H9 (cell line): ENCODE data around the gene BCAS1. TPM values are rescaled to one million over a fixed set of nuclear protein-coding genes. Genes with fewer than 3 reads are reported as not detected.

Experiments
- DNase-seq: peaks from one replicate; pipeline ENCODE4 v3.0.0-alpha.2; 2017
- H2AFZ ChIP-seq: one replicate; pipeline ENCODE4 v1.6.1; 2013; ENCODE audit warnings: mild to moderate bottlenecking, low read length, control low read depth, moderate library complexity
- H2AK5ac ChIP-seq: 2 replicates; pipeline ENCODE4 v1.6.1; 2013; ENCODE audit warnings: low read length, control low read depth, mixed read lengths; ENCODE audit not compliant: insufficient read length
- H2BK120ac ChIP-seq: one replicate; pipeline ENCODE4 v1.6.1; 2013; ENCODE audit warnings: low read depth, mild to moderate bottlenecking, low read length, control low read depth, inconsistent platforms; ENCODE audit not compliant: poor library complexity, severe bottlenecking
- H2BK12ac ChIP-seq: 2 replicates; pipeline ENCODE4 v1.6.1; 2013; ENCODE audit warnings: low read length, control low read depth, mixed read lengths, low read depth; ENCODE audit not compliant: insufficient read length
- H2BK15ac ChIP-seq: 2 replicates; pipeline ENCODE4 v1.6.1; 2013; ENCODE audit warnings: low read depth, low read length, control low read depth
- H2BK20ac ChIP-seq: one replicate; pipeline ENCODE4 v1.6.1; 2013; ENCODE audit warnings: low read depth, mild to moderate bottlenecking, low read length, control low read depth, inconsistent platforms; ENCODE audit not compliant: poor library complexity, severe bottlenecking
- H2BK5ac ChIP-seq: 2 replicates; pipeline ENCODE4 v1.6.1; 2013; ENCODE audit warnings: low read length, control low read depth, mixed read lengths; ENCODE audit not compliant: insufficient read length
- H3K14ac ChIP-seq: 2 replicates; pipeline ENCODE4 v1.6.1; 2013; ENCODE audit warnings: low read length, control low read depth; ENCODE audit not compliant: insufficient read depth
- H3K18ac ChIP-seq: 2 replicates; pipeline ENCODE4 v1.6.1; 2013; ENCODE audit warnings: low read depth, mild to moderate bottlenecking, mixed read lengths, low read length, control low read depth; ENCODE audit not compliant: insufficient read length
- H3K23ac ChIP-seq: 2 replicates; pipeline ENCODE4 v1.6.1; 2013; ENCODE audit warnings: low read length, control low read depth, mixed read lengths, low read depth; ENCODE audit not compliant: insufficient read length
- H3K23me2 ChIP-seq: 2 replicates; pipeline ENCODE4 v1.6.1; 2013; ENCODE audit warnings: low read depth, mild to moderate bottlenecking, mixed read lengths, low read length, control low read depth; ENCODE audit not compliant: insufficient read length, poor library complexity, severe bottlenecking
- H3K27ac ChIP-seq: 2 replicates; pipeline ENCODE4 v1.5.1; 2013; ENCODE audit warnings: low read length, control low read depth, mixed read lengths, low read depth; ENCODE audit not compliant: insufficient read length
- H3K27me3 ChIP-seq: 2 replicates; pipeline ENCODE4 v1.6.1; 2013; ENCODE audit warnings: low read length, control low read depth, inconsistent platforms; ENCODE audit not compliant: insufficient read depth
- H3K4ac ChIP-seq: 2 replicates; pipeline ENCODE4 v1.6.1; 2013; ENCODE audit warnings: low read depth, mild to moderate bottlenecking, control low read depth, inconsistent platforms, low read length, moderate library complexity
- H3K4me1 ChIP-seq: 2 replicates; pipeline ENCODE4 v1.6.1; 2013; ENCODE audit warnings: low read length, control low read depth, inconsistent platforms; ENCODE audit not compliant: insufficient read depth
- H3K4me2 ChIP-seq: 2 replicates; pipeline ENCODE4 v1.6.1; 2013; ENCODE audit warnings: low read length, control low read depth, mixed read lengths; ENCODE audit not compliant: insufficient read length, insufficient read depth
- H3K56ac ChIP-seq: 2 replicates; pipeline ENCODE4 v1.6.1; 2013; ENCODE audit warnings: low read depth, mild to moderate bottlenecking, mixed read lengths, low read length, control low read depth; ENCODE audit not compliant: insufficient read length
- H3K79me1 ChIP-seq: 2 replicates; pipeline ENCODE4 v1.6.1; 2013; ENCODE audit warnings: low read depth, mild to moderate bottlenecking, moderate library complexity, low read length, control low read depth, inconsistent platforms; ENCODE audit not compliant: insufficient read depth, poor library complexity, severe bottlenecking
- H3K79me2 ChIP-seq: 2 replicates; pipeline ENCODE4 v1.6.1; 2013; ENCODE audit warnings: low read length, control low read depth, inconsistent platforms; ENCODE audit not compliant: insufficient read depth
- H3K9ac ChIP-seq: 2 replicates; pipeline ENCODE4 v1.6.1; 2013; ENCODE audit warnings: low read length, control low read depth, mixed read lengths; ENCODE audit not compliant: insufficient read length; ENCODE audit errors: extremely low read depth
- H3K9me3 ChIP-seq: one replicate; pipeline ENCODE4 v1.6.1; 2013; ENCODE audit warnings: low read depth, low read length, inconsistent platforms; ENCODE audit not compliant: control insufficient read depth
- H3T11ph ChIP-seq: one replicate; pipeline ENCODE4 v1.6.1; 2013; ENCODE audit warnings: mild to moderate bottlenecking, low read length, control low read depth, inconsistent platforms
- H4K20me1 ChIP-seq: one replicate; pipeline ENCODE4 v1.6.1; 2013; ENCODE audit not compliant: control insufficient read depth, insufficient read length, insufficient read depth
- H4K5ac ChIP-seq: 2 replicates; pipeline ENCODE4 v1.6.1; 2013; ENCODE audit warnings: low read depth, mild to moderate bottlenecking, mixed read lengths, low read length, control low read depth; ENCODE audit not compliant: insufficient read length
- H4K8ac ChIP-seq: replicated peaks from 2 replicates; pipeline ENCODE4 v1.6.1; 2013; ENCODE audit warnings: low read length, control low read depth, mixed read lengths, low read depth; ENCODE audit not compliant: insufficient read length
- H4K91ac ChIP-seq: 2 replicates; pipeline ENCODE4 v1.6.1; 2013; ENCODE audit warnings: low read depth, mild to moderate bottlenecking, moderate library complexity, mixed read lengths, low read length, control low read depth; ENCODE audit not compliant: insufficient read length
- H3K27ac Mint-ChIP-seq, 3 experiments: 2 replicates in 2 of 3; 3 replicates in 1 of 3; pipeline ENCODE4 v1.8.0; 2020 to 2021; ENCODE audit warnings: mixed read lengths in 3 of 3, mild to moderate bottlenecking in 1 of 3, moderate library complexity in 1 of 3
- H3K27me3 Mint-ChIP-seq: 2 replicates; pipeline ENCODE4 v1.8.0; 2021; ENCODE audit warnings: low read depth, mild to moderate bottlenecking, moderate library complexity, mixed read lengths
- H3K36me3 Mint-ChIP-seq, 3 experiments: 2 replicates in 2 of 3; 3 replicates in 1 of 3; pipeline ENCODE4 v1.8.0; 2020 to 2021; ENCODE audit warnings: low read depth in 3 of 3, mixed read lengths in 3 of 3; ENCODE audit not compliant: insufficient read depth in 1 of 3
- H3K4me1 Mint-ChIP-seq, 2 experiments: 2 replicates each; pipeline ENCODE4 v1.8.0; 2020; ENCODE audit warnings: mixed read lengths in 2 of 2
- H3K4me3 Mint-ChIP-seq, 2 experiments: 2 replicates in 1 of 2; 3 replicates in 1 of 2; pipeline ENCODE4 v1.8.0; 2020 to 2021; ENCODE audit warnings: mild to moderate bottlenecking in 2 of 2, mixed read lengths in 2 of 2, moderate library complexity in 1 of 2
- H3K9me3 Mint-ChIP-seq, 2 experiments: 2 replicates in 1 of 2; 3 replicates in 1 of 2; pipeline ENCODE4 v1.8.0; 2020; ENCODE audit warnings: mild to moderate bottlenecking in 2 of 2, mixed read lengths in 2 of 2, moderate library complexity in 1 of 2
- WGBS: extraction: QIAGEN DNeasy Blood & Tissue Kit; methylation state at CpG from one replicate; pipeline ENCODE4 v1.1.7; 2013; ENCODE audit warnings: missing lambda C conversion rate, low lambda C conversion rate, mixed read lengths; ENCODE audit not compliant: insufficient read length; ENCODE audit errors: extremely low coverage; 5-methylcytosine and 5-hydroxymethylcytosine counted together
- total RNA-seq: library from RNA; stranded (reverse); gene quantifications from 2 replicates; pipeline ENCODE4 v1.2.1, GENCODE V29; 2021
- TF ChIP-seq, protein P1 (sequence below): fragments of 200-600 bp; sonication (generic); conservative IDR thresholded peaks from 3 replicates; pipeline ENCODE4 v1.8.0; 2021; ENCODE audit warnings: antibody characterized with exemption, mild to moderate bottlenecking

The BCAS1 gene
- total RNA-seq, 1 experiment from 2014 or later: 0.15 TPM

DNA sequence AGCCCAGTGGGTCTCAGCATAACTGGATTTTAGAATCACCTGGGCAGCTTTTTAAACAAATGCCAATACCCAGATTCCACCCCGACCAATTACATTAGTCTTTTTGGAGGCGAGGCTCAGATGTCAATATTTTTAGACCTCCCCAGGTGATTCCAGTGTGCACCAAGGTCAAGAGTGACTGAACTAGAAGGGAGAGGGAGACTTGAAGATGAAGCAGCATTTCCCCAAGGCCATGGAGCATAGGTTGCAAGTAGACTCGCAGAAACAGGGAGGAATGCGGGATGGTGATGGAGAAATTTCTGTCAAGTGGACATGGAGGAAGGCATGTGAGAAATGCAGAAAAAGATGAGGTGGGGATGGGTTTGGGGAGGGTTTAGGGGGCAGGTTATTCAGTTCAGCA lies 64.9 kb downstream of the BCAS1 start:
- no peak overlapping the region for H4K5ac ChIP-seq
- H3K23ac ChIP-seq: no peak overlapping the region
- Mint-ChIP-seq H3K4me1 (peaks cover 0 to 2% of the 10 kb centered on the region in 2 experiments; a peak in 1 of 4 replicates), H3K9me3 (peaks cover 0 to 5% of the 10 kb centered on the region in 2 experiments; a peak in 3 of 5 replicates), H3K36me3 (no peaks in the 10 kb centered on the region; a peak in 2 of 7 replicates), H3K27ac (no peak overlapping the region), H3K27me3 (peaks cover 2% of the 10 kb centered on the region; the same call in 1 of the 2 replicates), H3K4me3 (no peak overlapping the region; a peak in 1 of 5 replicates)
- no peak overlapping the region for H3T11ph ChIP-seq
- H4K20me1 ChIP-seq: no peaks in the 10 kb centered on the region
- H3K79me2 ChIP-seq: no peaks in the 10 kb centered on the region
- no peak overlapping the region for H2BK120ac ChIP-seq
- TF ChIP-seq, protein P1, sequence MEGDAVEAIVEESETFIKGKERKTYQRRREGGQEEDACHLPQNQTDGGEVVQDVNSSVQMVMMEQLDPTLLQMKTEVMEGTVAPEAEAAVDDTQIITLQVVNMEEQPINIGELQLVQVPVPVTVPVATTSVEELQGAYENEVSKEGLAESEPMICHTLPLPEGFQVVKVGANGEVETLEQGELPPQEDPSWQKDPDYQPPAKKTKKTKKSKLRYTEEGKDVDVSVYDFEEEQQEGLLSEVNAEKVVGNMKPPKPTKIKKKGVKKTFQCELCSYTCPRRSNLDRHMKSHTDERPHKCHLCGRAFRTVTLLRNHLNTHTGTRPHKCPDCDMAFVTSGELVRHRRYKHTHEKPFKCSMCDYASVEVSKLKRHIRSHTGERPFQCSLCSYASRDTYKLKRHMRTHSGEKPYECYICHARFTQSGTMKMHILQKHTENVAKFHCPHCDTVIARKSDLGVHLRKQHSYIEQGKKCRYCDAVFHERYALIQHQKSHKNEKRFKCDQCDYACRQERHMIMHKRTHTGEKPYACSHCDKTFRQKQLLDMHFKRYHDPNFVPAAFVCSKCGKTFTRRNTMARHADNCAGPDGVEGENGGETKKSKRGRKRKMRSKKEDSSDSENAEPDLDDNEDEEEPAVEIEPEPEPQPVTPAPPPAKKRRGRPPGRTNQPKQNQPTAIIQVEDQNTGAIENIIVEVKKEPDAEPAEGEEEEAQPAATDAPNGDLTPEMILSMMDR: no peak
- H3K4me2 ChIP-seq: no peak overlapping the region
- H2BK5ac ChIP-seq: no peak overlapping the region
- DNase-seq: no peak
- no peak overlapping the region for H3K27ac ChIP-seq
- no peak overlapping the region for H3K4ac ChIP-seq
- H3K18ac ChIP-seq: no peak overlapping the region
- H3K56ac ChIP-seq: no peak overlapping the region
- H3K79me1 ChIP-seq: no peaks in the 10 kb centered on the region
- no peaks in the 10 kb centered on the region for H3K27me3 ChIP-seq
- WGBS: no CpG with 5 or more reads among the region's 4 CpGs
- H2AK5ac ChIP-seq: no peak overlapping the region
- H2AFZ ChIP-seq: no peak overlapping the region
- no peak overlapping the region for H2BK15ac ChIP-seq
- no peak overlapping the region for H4K91ac ChIP-seq
- no peak overlapping the region for H2BK20ac ChIP-seq
- H3K9ac ChIP-seq: no peak overlapping the region
- H3K9me3 ChIP-seq: no peaks in the 10 kb centered on the region
- no peaks in the 10 kb centered on the region for H3K4me1 ChIP-seq
- no peak overlapping the region for H3K14ac ChIP-seq
- no peak overlapping the region for H2BK12ac ChIP-seq
- H4K8ac ChIP-seq: no peak overlapping the region
- no peaks in the 10 kb centered on the region for H3K23me2 ChIP-seq
